Fibroblast of mammary gland (primary cell): ENCODE data around the gene BTBD8.
"Not testable (repeated sequence)": the region's sequence is repeated elsewhere in the genome, so short reads cannot be mapped to it uniquely, and the experiment has no call there.

ENCODE experiments used
- DNase-seq: peaks from one replicate; pipeline ENCODE4 v3.0.0-alpha.2; 2010; ENCODE audit warnings: low read depth
- H3K4me3 ChIP-seq: 2 replicates; pipeline ENCODE4 v1.5.1; 2011; ENCODE audit warnings: low read depth, mild to moderate bottlenecking, low read length, moderate library complexity; ENCODE audit not compliant: control insufficient read depth
- TF ChIP-seq, protein P1 (sequence below): conservative IDR thresholded peaks from 2 replicates; pipeline ENCODE4 v1.5.1; 2011; ENCODE audit warnings: low read depth, low read length, inconsistent platforms; ENCODE audit not compliant: control insufficient read depth, insufficient read depth

Gene BTBD8

DNA sequence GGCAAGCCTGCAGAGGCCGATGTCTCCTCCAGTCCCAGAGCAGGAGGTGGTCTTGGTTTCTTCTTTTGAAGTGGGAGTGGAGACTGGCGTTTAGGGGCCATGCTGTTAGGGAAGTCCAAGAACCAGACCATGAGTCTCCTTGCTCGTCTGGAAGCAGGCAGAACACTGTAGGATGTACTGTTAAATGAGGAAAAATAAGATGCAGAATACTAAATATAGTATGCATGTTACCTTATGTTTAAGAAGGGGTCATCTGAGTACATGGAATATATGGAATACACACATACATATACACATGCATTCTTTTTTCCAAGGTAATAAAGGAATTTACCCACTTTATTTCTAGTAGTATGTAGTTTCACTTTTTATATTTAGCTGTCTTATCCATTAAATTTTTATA, 4.8 kb upstream of the BTBD8 start, which contains the start of gene SETSIP:
Gene SETSIP, minus strand, starts transcription at position 101 of the 400 bp plus-strand sequence. Its CDS starts 0 bp downstream, at position 101.
- no peak within 1 kb of the TSS for H3K4me3 ChIP-seq
- TF ChIP-seq, protein P1, sequence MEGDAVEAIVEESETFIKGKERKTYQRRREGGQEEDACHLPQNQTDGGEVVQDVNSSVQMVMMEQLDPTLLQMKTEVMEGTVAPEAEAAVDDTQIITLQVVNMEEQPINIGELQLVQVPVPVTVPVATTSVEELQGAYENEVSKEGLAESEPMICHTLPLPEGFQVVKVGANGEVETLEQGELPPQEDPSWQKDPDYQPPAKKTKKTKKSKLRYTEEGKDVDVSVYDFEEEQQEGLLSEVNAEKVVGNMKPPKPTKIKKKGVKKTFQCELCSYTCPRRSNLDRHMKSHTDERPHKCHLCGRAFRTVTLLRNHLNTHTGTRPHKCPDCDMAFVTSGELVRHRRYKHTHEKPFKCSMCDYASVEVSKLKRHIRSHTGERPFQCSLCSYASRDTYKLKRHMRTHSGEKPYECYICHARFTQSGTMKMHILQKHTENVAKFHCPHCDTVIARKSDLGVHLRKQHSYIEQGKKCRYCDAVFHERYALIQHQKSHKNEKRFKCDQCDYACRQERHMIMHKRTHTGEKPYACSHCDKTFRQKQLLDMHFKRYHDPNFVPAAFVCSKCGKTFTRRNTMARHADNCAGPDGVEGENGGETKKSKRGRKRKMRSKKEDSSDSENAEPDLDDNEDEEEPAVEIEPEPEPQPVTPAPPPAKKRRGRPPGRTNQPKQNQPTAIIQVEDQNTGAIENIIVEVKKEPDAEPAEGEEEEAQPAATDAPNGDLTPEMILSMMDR, result no peak
- DNase-seq, result no peak

DNA sequence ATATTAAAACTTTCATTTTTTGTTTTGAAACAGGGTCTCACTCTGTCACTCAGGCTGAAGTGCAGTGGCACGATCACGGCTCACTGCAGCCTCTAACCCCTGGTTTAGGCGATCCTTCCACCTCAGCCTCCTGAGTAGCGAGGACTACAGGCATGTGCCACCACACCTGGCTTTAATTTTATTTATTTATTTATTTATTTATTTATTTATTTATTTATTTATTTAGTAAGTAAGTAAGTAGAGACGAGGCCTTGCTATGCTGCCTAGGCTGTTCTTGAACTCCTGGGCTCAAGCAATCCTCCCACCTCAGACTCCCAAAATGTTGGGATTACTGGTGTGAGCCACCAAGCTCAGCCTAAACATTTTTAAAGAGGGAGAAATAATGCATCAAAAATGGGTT, 3.8 kb upstream of the BTBD8 start:
- DNase-seq, result no peak
- no peak overlapping the region for H3K4me3 ChIP-seq
- TF ChIP-seq, protein P1, result no peak

DNA sequence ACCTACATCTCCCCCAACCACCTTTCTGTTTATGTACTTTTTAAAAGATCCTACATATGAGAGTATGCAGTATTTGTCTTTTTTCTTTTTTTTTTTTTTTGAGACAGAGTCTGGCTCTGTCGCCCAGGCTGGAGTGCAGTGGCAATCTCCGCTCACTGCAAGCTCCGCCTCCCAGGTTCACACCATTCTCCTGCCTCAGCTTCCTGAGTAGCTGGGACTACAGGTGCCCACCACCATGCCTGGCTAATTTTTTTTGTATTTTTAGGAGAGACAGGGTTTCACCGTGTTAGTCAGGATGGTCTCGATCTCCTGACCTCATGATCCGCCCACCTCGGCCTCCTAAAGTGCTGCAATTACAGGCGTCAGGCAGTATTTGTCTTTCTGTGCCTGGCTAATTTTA, 2.1 kb upstream of the BTBD8 start:
- DNase-seq, result not testable (repeated sequence)

DNA sequence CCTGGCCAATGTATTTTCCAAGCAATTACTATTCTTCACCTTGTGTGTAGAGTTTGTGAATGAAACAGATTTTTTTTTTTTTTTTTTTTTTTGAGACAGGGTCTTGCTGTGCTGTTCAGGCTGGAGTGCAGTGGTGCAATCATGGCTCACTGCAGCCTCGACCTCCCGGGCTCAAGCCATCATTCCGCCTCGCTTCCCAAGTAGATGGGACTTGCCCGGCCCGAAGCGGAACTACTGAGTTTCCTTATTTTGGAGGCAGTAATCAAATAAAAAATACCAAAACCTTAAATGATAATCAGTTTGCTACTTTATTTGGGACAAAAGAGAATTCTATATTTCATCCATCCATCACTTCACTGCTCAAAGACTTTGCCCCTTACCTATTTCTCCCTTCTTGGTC, 704 bp upstream of the BTBD8 start:
- peak overlapping the region; percentile 81 for H3K4me3 ChIP-seq
- no peak for DNase-seq
- TF ChIP-seq, protein P1, result no peak

More for the DNA sequence above, 2.1 kb upstream of the BTBD8 start:
- H3K4me3 ChIP-seq, result not testable (repeated sequence)

DNA sequence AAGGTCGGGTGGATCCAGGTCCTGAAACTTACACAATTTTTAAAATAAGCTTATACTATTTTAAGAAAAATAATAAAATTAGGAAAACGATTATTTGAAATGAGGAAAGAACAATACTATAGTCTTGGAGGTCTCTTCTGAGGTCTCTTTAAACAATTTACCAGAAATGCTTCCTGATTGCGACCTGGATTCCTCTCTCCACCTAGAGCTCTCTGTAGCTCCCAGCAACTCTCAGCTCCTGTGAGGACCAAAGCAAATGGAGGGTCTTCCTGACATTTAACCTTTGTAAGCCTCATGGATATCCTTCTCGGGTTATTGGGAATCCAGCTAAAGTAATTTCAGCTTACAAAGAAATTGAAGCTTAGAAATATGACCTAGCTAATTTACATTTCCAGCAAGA, 886 bp downstream of the BTBD8 start:
- H3K4me3 ChIP-seq, result peak overlapping the region; percentile 81
- no peak for DNase-seq
- TF ChIP-seq, protein P1, result no peak

DNA sequence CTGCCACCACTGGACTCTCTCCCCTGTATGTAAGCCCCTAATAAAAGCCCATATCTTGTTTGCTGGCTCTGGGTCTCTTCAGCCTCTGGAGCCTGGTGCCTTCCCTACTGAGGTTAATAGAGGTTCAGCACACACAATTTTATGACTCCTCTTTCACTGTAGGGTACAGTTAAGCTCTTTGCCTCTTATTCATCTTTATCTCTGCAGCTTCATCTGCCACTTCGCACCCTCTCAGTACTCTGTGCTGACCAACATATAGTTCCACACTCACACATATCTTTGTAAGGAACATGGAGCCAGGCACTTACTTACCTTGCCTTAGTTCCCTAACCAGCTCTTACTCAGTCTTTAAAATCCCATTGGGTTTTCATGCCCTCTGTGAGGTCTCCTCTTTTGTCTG, 4.5 kb downstream of the BTBD8 start:
- TF ChIP-seq, protein P1, result no peak
- no peak overlapping the region for H3K4me3 ChIP-seq
- DNase-seq, result no peak

DNA sequence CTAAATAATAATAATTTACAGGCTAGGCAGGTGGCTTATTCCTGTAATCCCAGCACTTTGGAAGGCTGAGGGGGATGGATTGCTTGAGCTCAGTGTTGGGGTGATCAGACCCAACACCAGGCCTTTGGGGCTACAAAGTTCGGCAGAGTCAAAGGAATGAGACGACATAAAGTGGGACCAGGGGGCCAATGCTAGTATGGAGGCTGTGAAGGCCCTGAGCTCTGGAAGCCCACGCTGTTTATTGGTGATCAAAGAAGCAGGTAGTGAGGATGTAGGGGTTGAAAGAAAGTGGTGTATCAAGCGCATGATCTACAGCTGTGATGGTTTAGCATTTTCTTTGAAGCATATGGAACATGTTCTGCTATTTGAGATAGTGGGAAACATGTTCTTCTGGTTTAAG, 5.6 kb downstream of the BTBD8 start:
- H3K4me3 ChIP-seq, result no peak overlapping the region
- TF ChIP-seq, protein P1, result no peak
- DNase-seq, result peak; percentile 6
